ENCODE results near the gene MAD1L1. TPM values are rescaled to one million over a fixed set of nuclear protein-coding genes. Genes with fewer than 3 reads are reported as not detected.
A peak's percentile ranks its signal among the peaks of the same experiment; 100 is the strongest.

The MAD1L1 gene
- total and polyA plus RNA-seq, 3 experiments from 2014 or later = 43.6 to 185 (median 47.3) TPM

DNA sequence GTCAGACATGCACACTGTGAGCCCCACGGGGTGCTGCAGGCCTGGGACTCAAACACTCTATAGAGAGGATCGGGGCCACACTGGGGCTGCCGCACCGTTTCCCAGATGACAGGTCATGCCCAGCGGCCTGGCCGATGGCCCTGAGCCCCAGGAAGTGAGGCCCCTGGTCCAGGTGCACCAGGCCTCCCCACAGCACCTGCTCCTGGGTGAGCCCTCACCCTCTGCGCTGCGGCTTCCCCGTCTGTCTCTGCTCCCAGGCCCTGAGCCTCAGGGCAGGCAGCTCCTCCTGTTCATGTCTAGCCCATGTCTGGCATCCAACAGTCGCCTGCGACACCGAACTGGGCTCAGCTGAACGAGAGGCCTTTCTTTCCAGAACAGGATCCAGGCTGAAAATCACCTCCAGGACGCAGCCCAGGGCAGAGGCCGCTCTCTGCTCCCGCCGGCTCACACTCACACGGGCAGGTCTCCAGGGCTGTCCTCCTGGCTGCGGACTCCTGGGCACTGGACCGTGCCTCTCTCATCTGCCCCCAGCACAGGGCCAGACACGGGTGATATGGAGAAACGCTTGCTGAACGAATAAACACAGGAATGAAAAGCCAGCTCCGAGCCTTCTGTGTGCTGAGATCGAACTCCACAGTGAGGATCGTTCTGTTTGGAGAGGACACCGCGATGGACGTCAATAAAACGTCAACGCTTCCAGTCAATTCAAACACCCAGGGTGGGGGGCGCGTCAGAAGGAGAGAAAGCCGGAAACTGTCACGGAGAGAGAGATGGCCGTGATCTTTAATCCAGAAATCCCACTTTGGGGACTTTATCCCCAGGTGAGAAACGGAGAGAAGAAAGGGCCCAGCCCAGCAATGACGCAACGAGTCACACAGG, 360.3 kb downstream of the MAD1L1 start:
- no peak for DNase-seq
- Histone ChIP-seq H3K4me1 (ENCODE audit: insufficient read depth, low read length) (peaks cover 7% of the 10 kb centered on the region), H3K36me3 (ENCODE audit: insufficient read depth, low read length) (no peaks in the 10 kb centered on the region), H3K9me3 (ENCODE audit: low read length) (no peaks in the 10 kb centered on the region), H3K4me3 (ENCODE audit: low read length) (no peak overlapping the region), H3K27me3 (ENCODE audit: insufficient read depth, low read length, poor library complexity, severe bottlenecking) (no peaks in the 10 kb centered on the region), H3K27ac (ENCODE audit: low read depth, low read length) (no peak overlapping the region)
- no peak overlapping the region for H3K27ac Mint-ChIP-seq
- POLR2A ChIA-PET = no interaction called here
- no peaks in the 10 kb centered on the region for H3K9me3 Mint-ChIP-seq
- CTCF ChIA-PET = no interaction called here
- no peaks in the 10 kb centered on the region for H3K27me3 Mint-ChIP-seq
- peaks cover 4 to 32% (median 12%) of the 10 kb centered on the region in 3 donors for H3K4me1 Mint-ChIP-seq
- peaks cover 0 to 16% (median 0%) of the 10 kb centered on the region in 3 donors for H3K36me3 Mint-ChIP-seq
- H3K4me3 Mint-ChIP-seq = peak overlapping the region in 1 of 7 donors; percentile 61

DNA sequence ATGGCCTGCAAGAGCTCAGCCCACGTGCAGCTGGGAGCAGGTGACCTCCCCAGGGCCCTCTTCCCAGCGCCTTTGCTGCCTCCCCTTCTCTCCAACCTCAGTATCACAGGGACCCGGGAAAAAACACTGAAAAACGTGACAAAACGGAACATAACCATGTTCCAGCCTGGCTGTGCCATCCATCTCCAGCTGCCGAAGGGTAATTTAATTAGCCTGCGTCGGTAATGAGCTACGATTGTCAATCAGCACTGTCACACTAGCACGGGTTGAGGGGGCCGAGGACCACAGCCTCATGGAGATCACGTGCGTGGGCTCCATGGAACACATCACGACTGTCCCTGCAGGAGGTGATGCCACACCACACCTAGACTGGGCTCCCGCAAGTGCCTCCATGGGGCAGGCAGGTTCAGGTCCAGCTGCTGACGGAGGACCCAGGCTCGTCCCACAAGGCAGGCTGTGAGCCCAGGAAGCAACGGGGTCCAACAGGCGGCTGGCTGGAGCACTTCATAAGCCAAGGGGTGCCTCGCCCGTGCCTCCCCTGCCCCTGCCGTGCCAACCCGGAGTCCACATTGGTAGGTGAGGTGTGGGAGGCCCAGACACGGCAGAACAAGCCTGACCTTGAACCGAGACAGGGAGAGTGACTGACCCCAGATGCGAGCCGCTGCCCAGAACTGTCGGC, 363.2 kb downstream of the MAD1L1 start:
- no peaks in the 10 kb centered on the region for H3K36me3 ChIP-seq (ENCODE audit: insufficient read depth, low read length)
- H3K4me1 ChIP-seq (ENCODE audit: insufficient read depth, low read length) = no peaks in the 10 kb centered on the region
- H3K9me3 ChIP-seq (ENCODE audit: low read length) = no peaks in the 10 kb centered on the region
- H3K36me3 Mint-ChIP-seq = peaks cover 0 to 29% (median 0%) of the 10 kb centered on the region in 3 donors
- no peak overlapping the region for H3K4me3 ChIP-seq (ENCODE audit: low read length)
- H3K9me3 Mint-ChIP-seq = no peaks in the 10 kb centered on the region
- peaks cover 7 to 39% (median 9%) of the 10 kb centered on the region in 3 donors for H3K4me1 Mint-ChIP-seq
- no peaks in the 10 kb centered on the region for H3K27me3 Mint-ChIP-seq
- H3K27ac Mint-ChIP-seq = peak overlapping the region in 2 of 8 donors; percentile 65 to 75
- no peaks in the 10 kb centered on the region for H3K27me3 ChIP-seq (ENCODE audit: insufficient read depth, low read length, poor library complexity, severe bottlenecking)
- no peak for DNase-seq
- ChIA-PET POLR2A (no interaction called here), CTCF (no interaction called here)
- H3K4me3 Mint-ChIP-seq = no peak overlapping the region
- no peak overlapping the region for H3K27ac ChIP-seq (ENCODE audit: low read depth, low read length)

DNA sequence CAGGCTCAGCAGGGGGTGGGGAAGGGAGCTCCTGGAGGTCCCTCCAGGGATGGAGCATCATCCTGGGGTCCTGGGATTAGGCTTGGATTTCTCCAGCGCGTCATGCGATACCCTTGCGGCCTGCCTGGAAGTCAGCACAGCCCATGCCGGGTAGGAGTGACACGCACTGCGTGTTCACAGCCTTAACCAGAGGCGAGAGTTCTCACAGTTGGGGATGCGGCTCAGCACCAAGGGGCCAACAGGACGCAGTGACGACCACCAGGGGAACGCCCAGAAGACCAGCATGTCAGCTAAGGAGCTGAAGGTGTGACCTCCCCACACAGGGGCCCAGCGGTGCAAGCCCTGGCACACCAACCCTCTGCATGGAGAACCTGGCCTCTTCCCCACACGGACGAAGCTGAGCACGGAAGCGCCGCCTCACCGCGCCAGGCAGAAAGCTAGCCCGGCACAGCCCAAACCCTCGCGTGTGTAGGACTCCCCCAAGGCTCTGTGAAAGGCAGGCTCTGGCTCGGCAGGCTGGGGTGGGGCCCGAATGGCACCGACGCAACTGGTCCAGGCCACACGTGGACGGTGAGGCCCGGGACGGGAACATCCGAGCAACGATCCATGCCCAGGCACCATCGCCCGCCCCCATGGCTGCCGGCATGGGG, 364.1 kb downstream of the MAD1L1 start:
- Mint-ChIP-seq H3K27ac (no peak overlapping the region), H3K9me3 (no peaks in the 10 kb centered on the region), H3K4me3 (no peak overlapping the region), H3K36me3 (peaks cover 0 to 22% (median 0%) of the 10 kb centered on the region in 3 donors), H3K27me3 (no peaks in the 10 kb centered on the region), H3K4me1 (peaks cover 7 to 34% (median 8%) of the 10 kb centered on the region in 3 donors)
- Histone ChIP-seq H3K36me3 (ENCODE audit: insufficient read depth, low read length) (no peaks in the 10 kb centered on the region), H3K9me3 (ENCODE audit: low read length) (no peaks in the 10 kb centered on the region), H3K4me1 (ENCODE audit: insufficient read depth, low read length) (no peaks in the 10 kb centered on the region), H3K27me3 (ENCODE audit: insufficient read depth, low read length, poor library complexity, severe bottlenecking) (no peaks in the 10 kb centered on the region), H3K4me3 (ENCODE audit: low read length) (no peak overlapping the region), H3K27ac (ENCODE audit: low read depth, low read length) (no peak overlapping the region)
- no peak for DNase-seq
- POLR2A ChIA-PET = no interaction called here
- CTCF ChIA-PET = no interaction called here

DNA sequence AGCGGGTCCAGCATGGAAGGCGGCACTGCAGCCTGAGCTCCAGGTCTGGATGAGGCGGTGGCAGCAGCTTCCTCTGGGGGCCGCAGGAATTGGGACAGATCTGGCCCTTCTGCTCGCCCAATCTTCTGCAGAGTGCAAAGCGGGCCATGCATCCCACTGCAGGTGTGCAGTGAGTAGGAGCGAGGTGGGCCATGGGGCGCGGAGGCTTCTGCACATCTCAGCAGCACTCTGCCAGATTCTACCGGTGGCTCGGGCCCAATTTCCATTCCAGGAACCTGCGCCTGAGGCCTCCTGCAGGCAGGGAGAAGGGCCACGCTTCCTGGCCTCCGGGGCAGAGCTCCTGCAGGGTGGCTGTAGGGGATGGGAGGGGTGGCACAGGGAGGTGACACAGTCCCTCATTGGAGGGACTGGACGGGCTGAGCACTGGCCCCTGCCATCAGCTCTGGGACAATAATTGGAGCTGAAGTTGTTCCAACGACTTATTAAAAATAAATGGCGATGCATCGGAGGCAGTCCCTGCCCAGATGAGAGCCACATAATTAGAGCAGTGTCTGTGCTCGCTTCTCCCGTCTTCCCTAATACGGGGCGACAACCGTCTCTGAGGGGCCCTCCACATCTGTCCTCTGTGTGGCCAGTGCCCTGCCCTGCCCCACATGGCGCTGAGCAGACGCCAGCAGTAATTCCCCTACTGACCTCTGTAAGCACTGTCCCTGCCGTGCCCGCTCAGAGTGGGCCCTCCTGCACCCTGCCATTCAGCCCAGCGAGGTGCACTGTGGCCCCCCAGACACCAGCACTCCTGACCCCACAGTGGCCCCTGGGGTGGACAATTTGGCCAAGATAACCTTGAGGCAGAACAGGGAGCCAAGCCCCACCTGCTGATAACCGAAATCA, 365.1 kb downstream of the MAD1L1 start:
- ChIA-PET CTCF (no interaction called here), POLR2A (no interaction called here)
- Histone ChIP-seq H3K27ac (ENCODE audit: low read depth, low read length) (no peak overlapping the region), H3K27me3 (ENCODE audit: insufficient read depth, low read length, poor library complexity, severe bottlenecking) (no peaks in the 10 kb centered on the region), H3K4me3 (ENCODE audit: low read length) (no peak overlapping the region), H3K4me1 (ENCODE audit: insufficient read depth, low read length) (no peaks in the 10 kb centered on the region), H3K9me3 (ENCODE audit: low read length) (no peaks in the 10 kb centered on the region), H3K36me3 (ENCODE audit: insufficient read depth, low read length) (no peaks in the 10 kb centered on the region)
- H3K27me3 Mint-ChIP-seq = no peaks in the 10 kb centered on the region
- no peaks in the 10 kb centered on the region for H3K9me3 Mint-ChIP-seq
- H3K27ac Mint-ChIP-seq = peak overlapping the region in 1 of 8 donors; percentile 63
- DNase-seq = no peak
- no peak overlapping the region for H3K4me3 Mint-ChIP-seq
- peaks cover 0 to 20% (median 0%) of the 10 kb centered on the region in 3 donors for H3K36me3 Mint-ChIP-seq
- H3K4me1 Mint-ChIP-seq = peaks cover 8 to 35% (median 8%) of the 10 kb centered on the region in 3 donors

DNA sequence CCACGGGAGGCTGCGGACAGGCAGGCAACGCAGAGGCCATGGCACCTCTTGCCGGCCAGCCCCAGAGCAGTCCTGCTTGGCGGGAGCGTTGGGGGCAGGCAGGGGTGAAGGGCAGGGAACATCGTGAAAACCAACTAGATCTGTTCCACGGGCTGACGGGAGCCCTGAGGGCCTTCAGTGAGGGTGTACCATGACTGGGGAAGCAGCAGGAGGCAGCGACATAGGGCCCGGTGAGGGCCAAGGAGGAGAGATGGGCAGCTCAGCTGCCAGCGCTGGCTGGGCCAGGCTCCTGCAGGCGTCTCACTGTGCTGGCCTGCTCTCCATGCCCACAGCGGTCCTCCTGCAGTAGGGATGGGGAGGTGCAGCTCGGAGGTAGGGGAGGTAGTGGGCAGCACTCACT, 366.1 kb downstream of the MAD1L1 start:
- H3K4me1 Mint-ChIP-seq = peaks cover 8 to 38% (median 12%) of the 10 kb centered on the region in 3 donors
- no peaks in the 10 kb centered on the region for H3K27me3 ChIP-seq (ENCODE audit: insufficient read depth, low read length, poor library complexity, severe bottlenecking)
- no peaks in the 10 kb centered on the region for H3K9me3 ChIP-seq (ENCODE audit: low read length)
- no peaks in the 10 kb centered on the region for H3K36me3 ChIP-seq (ENCODE audit: insufficient read depth, low read length)
- ChIA-PET POLR2A (no interaction called here), CTCF (no interaction called here)
- H3K36me3 Mint-ChIP-seq = peaks cover 0 to 22% (median 0%) of the 10 kb centered on the region in 3 donors
- H3K27ac Mint-ChIP-seq = peak overlapping the region in 1 of 8 donors; percentile 68
- H3K27me3 Mint-ChIP-seq = no peaks in the 10 kb centered on the region
- no peak overlapping the region for H3K4me3 ChIP-seq (ENCODE audit: low read length)
- no peak for DNase-seq
- H3K4me3 Mint-ChIP-seq = no peak overlapping the region
- H3K9me3 Mint-ChIP-seq = no peaks in the 10 kb centered on the region
- no peaks in the 10 kb centered on the region for H3K4me1 ChIP-seq (ENCODE audit: insufficient read depth, low read length)
- H3K27ac ChIP-seq (ENCODE audit: low read depth, low read length) = no peak overlapping the region

DNA sequence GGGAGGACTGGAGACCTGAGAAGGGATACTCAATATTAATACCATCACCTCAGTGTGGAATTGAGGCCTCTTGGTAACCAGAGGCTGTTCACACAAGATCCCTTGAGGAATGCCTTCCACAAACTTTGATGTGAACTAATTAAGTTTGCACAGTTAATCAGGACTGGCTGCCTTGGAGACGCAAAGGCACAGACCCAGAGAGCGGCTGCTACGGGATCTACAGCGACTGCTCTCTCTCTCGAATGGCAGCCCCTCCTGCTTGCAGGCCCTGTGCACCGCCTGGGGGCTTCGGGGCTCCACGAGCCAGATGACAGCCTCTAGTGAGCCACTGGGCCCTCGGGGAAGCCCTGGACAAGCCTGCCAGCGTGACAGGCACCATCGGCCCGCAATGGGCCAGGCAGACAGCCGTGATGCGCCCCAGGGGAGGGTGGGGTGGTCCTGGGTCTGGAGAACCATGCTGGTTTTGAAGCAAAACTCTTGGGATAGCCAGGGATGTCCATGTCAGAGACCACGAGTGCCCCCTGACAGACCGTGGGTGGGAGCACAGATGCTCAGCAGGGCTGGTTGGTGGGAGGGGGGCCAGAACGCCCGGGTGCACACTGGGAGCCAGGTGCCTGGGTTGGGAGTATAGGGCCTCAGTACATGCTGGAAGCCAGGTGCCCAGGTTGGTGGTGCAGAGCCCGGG, 367.0 kb downstream of the MAD1L1 start:
- POLR2A ChIA-PET = no interaction called here
- peaks cover 8 to 38% (median 12%) of the 10 kb centered on the region in 3 donors for H3K4me1 Mint-ChIP-seq
- CTCF ChIA-PET = no interaction called here

DNA sequence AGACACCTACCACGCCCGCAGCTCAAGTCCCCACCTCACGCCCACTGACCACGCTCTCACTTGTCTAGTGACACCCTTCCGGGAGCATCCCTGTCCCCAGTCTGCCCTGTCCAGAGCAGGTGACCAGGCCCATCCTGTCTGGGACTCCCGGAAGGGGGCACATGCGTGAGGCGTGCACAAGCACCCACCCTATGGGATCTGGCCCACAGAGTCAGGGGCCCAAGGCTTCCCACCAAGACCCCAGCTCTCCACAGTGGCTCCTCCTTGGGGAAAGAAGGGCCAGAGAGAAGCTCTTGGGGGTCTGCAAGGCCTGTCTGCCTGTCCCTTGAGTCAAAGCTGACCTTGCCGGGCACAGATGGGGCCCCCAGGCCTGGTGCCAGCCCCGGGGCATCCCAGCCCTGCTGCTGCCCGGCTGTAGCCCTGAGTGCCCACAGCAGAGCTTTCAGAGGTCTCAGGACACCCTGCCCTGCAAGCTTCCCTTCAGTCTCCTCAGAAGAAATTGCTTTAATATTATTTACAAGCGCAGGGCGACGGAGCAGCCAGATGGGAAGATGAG, 367.7 kb downstream of the MAD1L1 start:
- Histone ChIP-seq H3K4me3 (ENCODE audit: low read length) (no peak overlapping the region), H3K36me3 (ENCODE audit: insufficient read depth, low read length) (no peaks in the 10 kb centered on the region), H3K4me1 (ENCODE audit: insufficient read depth, low read length) (no peaks in the 10 kb centered on the region), H3K9me3 (ENCODE audit: low read length) (no peaks in the 10 kb centered on the region), H3K27me3 (ENCODE audit: insufficient read depth, low read length, poor library complexity, severe bottlenecking) (no peaks in the 10 kb centered on the region), H3K27ac (ENCODE audit: low read depth, low read length) (no peak overlapping the region)
- Mint-ChIP-seq H3K27me3 (no peaks in the 10 kb centered on the region), H3K4me1 (peaks cover 5 to 43% (median 8%) of the 10 kb centered on the region in 3 donors), H3K4me3 (no peak overlapping the region), H3K27ac (no peak overlapping the region), H3K36me3 (peaks cover 0 to 22% (median 0%) of the 10 kb centered on the region in 3 donors), H3K9me3 (no peaks in the 10 kb centered on the region)
- DNase-seq = no peak
- ChIA-PET POLR2A (no interaction called here), CTCF (no interaction called here)

More for the DNA sequence above, 367.0 kb downstream of the MAD1L1 start:
- Histone ChIP-seq H3K27ac (ENCODE audit: low read depth, low read length) (no peak overlapping the region), H3K36me3 (ENCODE audit: insufficient read depth, low read length) (no peaks in the 10 kb centered on the region), H3K27me3 (ENCODE audit: insufficient read depth, low read length, poor library complexity, severe bottlenecking) (no peaks in the 10 kb centered on the region), H3K4me3 (ENCODE audit: low read length) (no peak overlapping the region), H3K4me1 (ENCODE audit: insufficient read depth, low read length) (no peaks in the 10 kb centered on the region), H3K9me3 (ENCODE audit: low read length) (no peaks in the 10 kb centered on the region)
- H3K4me3 Mint-ChIP-seq = no peak overlapping the region
- H3K27me3 Mint-ChIP-seq = no peaks in the 10 kb centered on the region
- no peaks in the 10 kb centered on the region for H3K9me3 Mint-ChIP-seq
- DNase-seq = no peak
- H3K36me3 Mint-ChIP-seq = peaks cover 0 to 22% (median 0%) of the 10 kb centered on the region in 3 donors
- no peak overlapping the region for H3K27ac Mint-ChIP-seq
